Right renal cortex interstitium (tissue), 3 donors: ENCODE results near the gene SMIM20. TPM values are rescaled to one million over a fixed set of nuclear protein-coding genes. Genes with fewer than 3 reads are reported as not detected.

Source experiments
- DNase-seq, 3 donors: peaks; one replicate each; pipeline ENCODE4 v3.0.0-alpha.2; 2013; ENCODE audit warnings: low read depth in 3 of 3, low spot score in 2 of 3
- polyA plus RNA-seq, 3 donors: library from polyadenylated mRNA; unstranded; fragments of 120-200 nt; gene quantifications; one replicate each; pipeline ENCODE4 v1.2.1, GENCODE V29; 2013; ENCODE audit not compliant: insufficient read length in 3 of 3

SMIM20 gene
- polyA plus RNA-seq, 3 donors, result 45.1 to 51.3 (median 48.0) TPM

GRCh38 chr4:25951390-25951952 lies 37.5 kb downstream of the SMIM20 start:
- no peak for DNase-seq

DNA sequence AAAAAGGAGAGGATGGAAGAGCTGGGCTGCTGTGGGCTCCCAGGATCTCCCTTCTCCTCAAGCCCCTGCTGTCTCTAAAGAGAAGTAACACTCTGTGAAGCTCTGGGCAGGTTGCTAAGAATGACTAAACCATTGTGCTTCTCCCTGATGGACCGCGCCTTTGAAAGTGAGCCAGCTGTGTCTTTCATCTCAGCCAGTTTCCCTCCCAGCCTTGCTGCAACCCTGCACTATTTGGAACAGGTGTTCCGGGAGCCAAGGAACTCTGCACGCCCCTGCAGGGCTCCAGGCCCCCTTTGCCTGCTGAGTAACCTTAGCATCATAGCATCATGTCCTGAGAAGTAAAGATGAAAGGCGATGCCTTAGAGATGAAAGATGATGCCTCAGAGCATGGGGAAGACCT lies 39.7 kb downstream of the SMIM20 start:
- DNase-seq, result no peak

GRCh38 chr4:25954293-25954904 lies 40.4 kb downstream of the SMIM20 start:
- no peak for DNase-seq

- DNase-seq, result no peak
Measured at GRCh38 chr4:25955705-25956104, 41.7 kb downstream of the SMIM20 start.

DNA sequence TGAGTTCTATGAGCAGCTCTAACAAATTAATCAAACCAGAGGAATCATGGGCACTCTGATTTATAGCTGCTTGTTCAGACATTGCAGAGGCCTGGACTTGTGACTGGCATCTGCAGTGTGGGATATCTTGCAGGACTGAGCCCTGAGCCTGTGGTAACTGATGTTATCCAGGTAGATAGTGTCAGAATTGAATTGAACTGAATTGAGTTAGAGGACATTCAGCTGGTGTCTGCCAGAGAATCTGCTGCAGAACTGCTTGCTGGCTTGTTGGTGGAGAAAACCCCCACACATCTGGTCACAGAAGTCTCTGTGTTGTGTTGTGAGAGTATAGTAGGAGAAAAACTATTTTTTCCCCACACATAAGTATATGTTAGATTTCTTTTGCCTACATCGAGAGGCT lies 42.2 kb downstream of the SMIM20 start:
- no peak for DNase-seq

- DNase-seq, result no peak
Measured at GRCh38 chr4:25958110-25958509, 44.1 kb downstream of the SMIM20 start.

DNA sequence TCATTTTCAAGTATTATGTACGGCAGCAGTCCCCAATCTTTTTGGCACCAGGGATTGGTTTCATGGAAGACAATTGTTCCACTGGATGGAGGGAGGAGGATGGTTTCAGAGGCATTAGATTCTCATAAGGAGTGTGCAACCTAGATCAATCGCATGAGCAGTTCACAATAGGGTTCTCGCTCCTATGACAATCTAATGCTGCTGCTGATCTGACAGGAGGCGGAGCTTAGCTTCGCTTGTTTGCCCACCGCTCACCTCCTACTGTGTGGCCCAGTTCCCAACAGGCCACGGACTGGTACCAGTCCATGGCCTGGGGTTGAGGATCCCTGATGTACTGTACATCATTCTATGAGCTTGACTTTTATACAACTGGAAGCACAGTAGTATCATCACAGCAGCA lies 48.4 kb downstream of the SMIM20 start:
- DNase-seq, result no peak

GRCh38 chr4:25965629-25966028 lies 51.6 kb downstream of the SMIM20 start:
- DNase-seq, result no peak

DNA sequence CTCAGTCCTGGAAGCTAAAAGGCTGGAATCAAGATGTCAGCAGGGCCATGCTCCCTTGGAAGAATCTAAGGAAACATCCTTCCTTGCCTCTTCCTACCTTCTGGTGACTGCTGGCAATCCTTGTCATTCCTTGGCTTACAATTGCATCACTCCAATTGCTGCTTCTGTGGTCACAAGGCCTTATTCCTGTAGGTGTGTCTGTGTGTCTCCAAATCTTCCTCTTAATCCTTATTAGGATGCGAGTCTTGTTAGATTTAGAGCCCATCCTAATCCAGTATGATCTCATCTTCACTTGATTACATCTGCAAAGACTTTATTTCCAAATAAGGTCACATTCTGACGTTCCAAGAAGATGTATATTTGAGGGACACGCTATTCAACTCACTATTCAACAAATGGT lies 52.2 kb downstream of the SMIM20 start:
- no peak for DNase-seq

GRCh38 chr4:25969374-25970155 lies 55.5 kb downstream of the SMIM20 start:
- no peak for DNase-seq

- DNase-seq, result peak in 1 of 3 donors; percentile 45
Measured at GRCh38 chr4:25970226-25970675, 56.2 kb downstream of the SMIM20 start.

GRCh38 chr4:25970691-25971432 lies 56.8 kb downstream of the SMIM20 start:
- DNase-seq, result no peak

- DNase-seq, result no peak
Measured at GRCh38 chr4:25972366-25972765, 58.3 kb downstream of the SMIM20 start.

- no peak for DNase-seq
Measured at GRCh38 chr4:25972984-25973745, 59.1 kb downstream of the SMIM20 start.

DNA sequence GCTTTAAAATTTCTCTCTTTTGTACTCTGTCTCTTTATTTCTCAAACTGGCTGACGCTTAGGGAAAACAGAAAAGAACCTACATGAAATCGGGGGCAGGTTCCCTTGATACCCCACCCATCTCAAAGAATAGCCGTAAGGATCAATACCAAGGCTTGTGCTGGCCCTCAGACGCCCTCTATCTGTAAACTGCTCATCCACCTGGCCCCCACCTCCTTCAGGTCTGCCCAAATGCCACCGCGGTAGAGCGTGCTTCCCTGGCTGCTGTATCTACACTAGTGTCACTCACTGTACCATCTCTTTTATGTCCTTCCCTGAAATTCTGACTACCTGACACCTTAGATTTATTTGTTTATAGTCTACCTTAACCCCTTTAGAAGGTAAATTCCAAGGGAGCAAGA lies 62.8 kb downstream of the SMIM20 start:
- no peak for DNase-seq

DNA sequence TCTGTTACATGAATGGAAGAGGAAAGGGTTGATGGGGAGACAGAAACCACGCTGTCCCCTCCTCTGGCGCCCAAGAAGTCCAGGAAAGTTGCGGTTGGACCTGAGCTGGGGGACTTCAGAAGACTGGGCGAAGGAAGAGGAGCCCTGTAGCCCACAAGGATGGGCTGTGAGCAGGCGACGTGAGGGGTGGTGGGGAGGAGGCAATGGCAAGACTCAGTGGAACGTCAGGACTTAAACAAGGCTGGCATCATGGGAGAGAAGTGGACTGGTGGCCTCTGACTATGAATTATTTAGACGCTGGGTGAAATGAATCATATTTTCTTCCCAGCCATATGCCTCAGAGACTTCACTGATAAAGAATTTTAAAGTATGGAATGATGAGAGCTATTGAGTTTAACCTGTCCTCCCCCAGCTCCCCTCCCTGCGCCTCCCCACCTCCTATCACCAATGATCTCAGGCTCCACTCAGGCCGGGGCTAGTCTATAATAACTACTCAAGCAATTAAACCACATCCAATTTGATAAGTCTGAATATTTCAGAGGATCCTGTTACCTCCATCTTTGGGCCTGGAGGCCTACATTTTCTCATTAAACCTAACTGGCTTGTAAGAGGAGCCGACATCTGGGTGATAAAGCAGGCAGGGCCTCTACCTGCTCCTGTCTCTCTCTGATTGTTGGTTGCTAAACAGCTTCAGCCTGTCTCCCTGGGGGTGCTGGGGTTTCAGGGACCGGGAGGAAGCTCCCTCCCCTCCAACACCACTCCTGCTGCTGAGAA lies 63.6 kb downstream of the SMIM20 start:
- DNase-seq, result no peak

GRCh38 chr4:25978327-25978726 lies 64.3 kb downstream of the SMIM20 start:
- DNase-seq, result no peak
